GM12872 (cell line): ENCODE measurements around the gene CSF2RB.

ENCODE experiments used
- TF ChIP-seq, protein P1 (sequence below): IDR thresholded peaks from 3 replicates; pipeline ENCODE4 v1.5.1; 2011; ENCODE audit warnings: low read depth, mild to moderate bottlenecking, low read length, moderate library complexity; ENCODE audit not compliant: insufficient read depth

The CSF2RB gene

DNA sequence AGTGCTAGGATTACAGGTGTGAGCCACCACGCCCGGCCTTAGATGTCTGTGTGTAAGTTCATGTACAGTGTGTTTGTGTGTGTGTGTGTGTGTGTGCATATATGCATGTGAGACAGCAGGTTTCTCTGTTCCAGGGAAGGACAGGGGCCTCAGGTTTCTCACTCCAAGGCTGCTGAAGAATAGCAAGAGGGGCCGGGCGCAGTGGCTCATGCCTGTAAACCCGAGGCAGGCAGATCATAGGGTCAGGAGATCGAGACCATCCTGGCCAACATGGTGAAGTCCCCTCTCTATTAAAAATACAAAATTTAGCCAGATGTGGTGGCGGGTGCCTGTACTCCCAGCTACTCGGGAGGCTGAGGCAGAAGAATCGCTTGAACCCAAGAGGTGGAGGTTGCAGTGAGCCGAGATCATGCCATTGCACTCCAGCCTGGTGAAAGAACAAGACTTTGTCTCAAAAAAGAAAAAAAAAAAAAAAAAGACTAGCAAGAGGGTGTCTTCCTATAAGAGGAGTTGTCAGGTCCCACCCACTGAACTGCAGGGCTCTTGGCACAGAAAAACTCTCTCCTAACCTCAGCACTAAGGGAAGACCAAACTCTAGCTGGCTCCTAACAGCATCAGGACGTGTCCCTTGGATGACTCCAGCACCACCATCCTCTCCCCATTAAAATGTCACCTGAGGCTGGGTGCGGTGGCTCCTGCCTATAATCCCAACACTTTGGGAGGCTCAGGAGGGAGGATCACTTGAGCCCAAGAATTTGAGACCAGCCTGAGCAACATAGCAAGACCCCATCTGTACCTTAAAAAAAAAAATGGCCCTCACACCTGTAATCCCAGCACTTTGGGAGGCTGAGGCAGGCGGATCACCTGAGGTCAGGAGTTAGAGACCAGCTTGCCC lies 65.8 kb downstream of the CSF2RB start:
- TF ChIP-seq, protein P1, sequence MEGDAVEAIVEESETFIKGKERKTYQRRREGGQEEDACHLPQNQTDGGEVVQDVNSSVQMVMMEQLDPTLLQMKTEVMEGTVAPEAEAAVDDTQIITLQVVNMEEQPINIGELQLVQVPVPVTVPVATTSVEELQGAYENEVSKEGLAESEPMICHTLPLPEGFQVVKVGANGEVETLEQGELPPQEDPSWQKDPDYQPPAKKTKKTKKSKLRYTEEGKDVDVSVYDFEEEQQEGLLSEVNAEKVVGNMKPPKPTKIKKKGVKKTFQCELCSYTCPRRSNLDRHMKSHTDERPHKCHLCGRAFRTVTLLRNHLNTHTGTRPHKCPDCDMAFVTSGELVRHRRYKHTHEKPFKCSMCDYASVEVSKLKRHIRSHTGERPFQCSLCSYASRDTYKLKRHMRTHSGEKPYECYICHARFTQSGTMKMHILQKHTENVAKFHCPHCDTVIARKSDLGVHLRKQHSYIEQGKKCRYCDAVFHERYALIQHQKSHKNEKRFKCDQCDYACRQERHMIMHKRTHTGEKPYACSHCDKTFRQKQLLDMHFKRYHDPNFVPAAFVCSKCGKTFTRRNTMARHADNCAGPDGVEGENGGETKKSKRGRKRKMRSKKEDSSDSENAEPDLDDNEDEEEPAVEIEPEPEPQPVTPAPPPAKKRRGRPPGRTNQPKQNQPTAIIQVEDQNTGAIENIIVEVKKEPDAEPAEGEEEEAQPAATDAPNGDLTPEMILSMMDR: no peak

DNA sequence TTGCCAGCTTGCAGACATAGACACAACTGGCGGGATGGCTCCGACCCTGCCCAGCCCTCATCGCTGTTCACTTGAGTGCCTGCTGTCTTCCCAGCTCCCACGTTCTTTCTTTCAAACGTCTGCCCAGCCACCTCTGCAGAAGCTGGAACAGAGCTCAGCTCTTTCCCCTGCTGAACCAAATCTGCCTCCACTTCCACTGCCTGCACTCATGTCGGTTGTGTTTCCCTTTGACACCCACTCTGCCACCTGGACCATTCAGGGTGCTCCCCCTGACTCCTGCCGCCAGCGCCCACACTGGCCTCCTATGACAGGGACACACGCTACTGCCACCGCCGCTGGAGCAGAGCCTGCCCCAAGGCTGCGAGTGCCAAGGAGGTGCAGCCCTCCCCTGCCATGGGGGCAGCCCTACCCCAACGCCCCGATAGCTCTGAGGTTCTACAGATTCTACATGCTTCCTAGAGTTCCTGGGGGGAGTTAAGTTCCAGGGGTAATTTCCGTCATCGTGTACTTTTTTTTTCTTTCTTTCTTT lies 67.9 kb downstream of the CSF2RB start:
- TF ChIP-seq, protein P1: no peak

DNA sequence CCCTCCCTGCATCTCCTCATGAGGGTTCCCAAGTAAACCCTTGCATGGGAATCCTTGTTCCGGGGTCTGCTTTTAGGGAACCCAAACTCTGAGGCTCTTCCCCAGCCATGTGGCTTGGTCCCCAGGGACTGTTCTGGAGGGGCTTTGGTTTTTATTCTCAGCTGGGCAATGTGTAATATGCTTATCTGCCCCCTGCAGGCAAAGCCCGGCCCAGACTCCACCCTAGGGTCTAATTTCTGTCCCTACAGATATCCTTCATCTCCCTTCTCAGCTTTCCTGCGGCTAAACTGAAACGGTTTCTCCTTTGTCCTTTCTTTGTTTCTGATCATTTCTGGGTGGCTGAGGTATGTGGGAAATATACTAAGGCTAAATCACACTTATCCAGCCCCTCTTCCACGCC lies 68.7 kb downstream of the CSF2RB start:
- TF ChIP-seq, protein P1: peak; percentile 34; the same call in 1 of the 3 replicates

DNA sequence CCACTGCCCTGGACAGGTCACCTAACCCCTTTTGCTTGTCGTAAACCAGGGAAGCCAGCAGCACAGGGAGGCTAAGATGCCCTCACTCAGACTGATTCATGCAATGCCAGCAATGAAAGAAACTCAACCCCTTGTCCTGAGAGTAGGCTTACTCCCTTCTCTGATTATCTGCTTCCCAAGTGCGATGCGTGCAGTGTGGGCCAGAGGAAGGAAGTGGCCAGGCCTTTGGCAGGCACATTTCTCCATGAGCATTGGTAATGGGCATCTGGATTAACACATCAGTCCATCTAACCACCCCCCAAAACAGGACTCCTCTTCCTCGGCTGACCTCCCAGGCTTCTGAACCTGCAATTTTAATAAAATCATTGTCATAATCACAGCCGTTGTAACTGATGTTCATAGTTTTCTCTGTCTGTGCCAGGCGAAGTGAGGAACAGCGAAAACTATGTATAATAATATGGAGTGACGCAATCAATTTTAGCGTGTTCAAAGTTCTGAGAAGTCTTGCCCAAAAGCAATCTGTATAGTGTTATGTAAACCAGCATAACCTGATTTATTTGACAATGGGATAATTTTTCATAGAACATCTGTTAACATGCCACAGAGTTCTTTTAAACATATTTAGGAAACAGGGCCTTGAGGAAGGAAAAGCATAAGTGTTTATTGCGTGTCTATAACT lies 71.9 kb downstream of the CSF2RB start:
- TF ChIP-seq, protein P1: no peak

DNA sequence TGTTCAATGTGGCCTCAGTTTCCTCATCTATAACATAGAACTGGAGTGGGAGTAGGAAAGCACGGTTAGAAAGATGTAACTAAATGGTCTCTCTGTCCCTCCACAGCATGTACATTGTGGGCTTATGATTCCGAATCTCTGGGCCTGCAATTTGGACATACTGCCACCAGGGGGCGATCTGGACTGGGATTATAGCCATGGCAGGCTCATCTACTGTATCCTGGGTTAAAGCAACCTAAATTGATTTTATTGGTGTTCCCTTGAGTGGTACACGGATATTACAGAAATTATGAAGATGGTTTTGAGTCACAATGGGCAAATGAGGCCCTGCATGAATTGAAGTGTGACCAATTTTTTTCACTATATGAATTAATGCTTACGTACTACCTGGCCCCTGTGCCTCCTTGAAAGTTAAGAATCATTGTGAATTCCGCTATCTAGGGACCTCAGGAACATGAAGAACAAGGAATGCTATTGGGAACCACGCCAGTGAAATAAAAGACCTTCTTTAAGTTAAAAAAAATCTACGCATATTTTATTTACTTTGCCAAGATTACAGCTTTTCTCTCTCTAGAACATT lies 72.9 kb downstream of the CSF2RB start:
- TF ChIP-seq, protein P1: peak; percentile 77

DNA sequence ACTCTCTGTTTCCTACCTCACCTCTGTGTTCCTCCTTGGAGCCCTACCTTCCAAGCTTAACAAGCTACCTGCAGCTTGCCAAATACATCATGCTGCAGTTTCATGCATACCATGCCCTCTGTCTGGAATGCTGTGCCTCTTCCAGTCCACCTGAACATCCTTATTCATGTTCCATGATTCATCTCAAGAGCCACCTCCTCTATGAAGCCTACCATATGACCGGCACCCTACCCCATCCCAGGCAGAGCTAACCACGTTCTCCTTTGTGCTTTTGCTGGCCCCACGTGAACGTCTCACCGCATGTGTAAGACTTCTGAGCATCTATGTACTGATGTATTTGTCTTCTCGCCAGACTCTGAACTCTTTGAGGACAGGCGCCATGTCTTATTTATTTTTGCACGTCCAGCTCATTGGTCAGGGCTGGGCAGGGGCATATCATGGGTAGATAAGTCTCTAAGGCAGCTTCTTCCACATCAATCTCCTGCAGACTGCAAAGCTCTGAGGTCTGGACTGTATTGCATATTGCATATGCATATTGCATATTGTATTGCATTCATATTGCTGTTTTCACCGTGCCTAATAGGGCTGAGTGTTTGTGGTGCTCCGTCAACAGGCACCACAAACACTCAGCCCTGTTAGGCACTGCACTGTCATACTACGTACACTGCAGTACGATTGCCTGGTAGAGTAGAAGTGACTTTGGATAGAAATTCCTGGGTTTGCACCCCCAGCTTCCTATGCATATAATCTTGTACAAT lies 74.8 kb downstream of the CSF2RB start:
- TF ChIP-seq, protein P1: no peak
